ENCODE data around the gene LTK. TPM values are rescaled to one million over a fixed set of nuclear protein-coding genes. Genes with fewer than 3 reads are reported as not detected.

The LTK gene
- total RNA-seq (10 to 100 TPM in 2 of 5 donors, 1 to 10 TPM in 3; 4.9 to 25.2 (median 9.7) TPM), polyA plus RNA-seq (1 to 10 TPM; 1.2 to 3.5 (median 1.7) TPM)
- long read RNA-seq, donor 1, partial matches to known transcripts = 6 of 6 reads
- long read RNA-seq, donor 1, other reads (novel, unspliced or antisense) = 0 of 6 reads
- long read RNA-seq, donor 2, partial matches to known transcripts = 5 of 5 reads
- long read RNA-seq, donor 2, other reads (novel, unspliced or antisense) = 0 of 5 reads
- long read RNA-seq, donor 3 = 0 reads
- long read RNA-seq, donor 4 = 0 reads
- long read RNA-seq, donor 5 = 0 reads
- long read RNA-seq, donor 6, partial matches to known transcripts = 32 of 36 reads
- long read RNA-seq, donor 6, other reads (novel, unspliced or antisense) = 0 of 36 reads
- long read RNA-seq, donor 7 = 0 reads
- long read RNA-seq, donor 8 = 0 reads
- long read RNA-seq, donor 9 = 0 reads
- long read RNA-seq, donor 10 = 0 reads

DNA sequence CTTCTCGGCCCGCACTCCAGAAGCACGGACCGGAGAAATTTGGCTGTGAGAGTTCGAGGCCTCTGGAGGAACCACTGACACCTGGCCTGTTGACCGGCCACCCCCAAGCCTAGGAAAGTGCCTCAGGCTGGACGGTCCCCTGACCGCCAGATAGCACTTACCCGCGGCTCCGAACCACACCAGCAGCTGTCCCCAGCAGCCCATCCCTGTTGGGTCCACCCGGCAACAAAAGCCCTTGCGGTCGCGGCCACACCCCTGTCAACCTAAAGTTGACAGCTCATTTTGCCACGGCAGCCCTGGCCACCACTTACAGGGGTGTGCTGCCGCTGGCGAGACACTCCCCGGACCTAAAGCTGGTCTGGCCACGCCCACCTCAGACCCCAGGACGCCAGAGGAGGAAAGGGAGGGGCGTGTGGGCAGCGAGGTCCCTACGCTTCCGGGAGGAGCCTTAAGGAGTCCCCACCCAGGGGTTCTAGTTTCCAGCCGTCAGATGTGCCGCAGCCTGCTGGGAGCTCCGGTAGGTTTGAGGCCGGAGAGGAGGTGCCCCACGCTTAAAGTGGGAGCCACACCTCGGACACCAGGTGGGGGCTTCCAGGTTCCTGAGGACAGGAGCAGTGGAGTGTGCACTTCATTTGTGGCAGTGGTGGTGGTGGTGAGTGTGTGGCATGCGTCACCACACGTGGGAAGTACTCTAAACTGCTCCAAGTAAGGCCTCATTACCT is at the start of gene LTK:
Gene LTK (minus strand): TSS at position 322 of the 722 bp plus-strand sequence. CDS start 118 bp downstream, at position 204.
- WGBS, 5 donors = 8 to 13% (median 10%) methylated on average over 17 to 33 of the region's 33 CpGs
- H3K9me3 ChIP-seq = no peaks in the 10 kb centered on the region
- peak within 1 kb of the TSS; percentile 38 to 62 (median 42) for H3K4me3 ChIP-seq
- DNase-seq = peak in 1 of 2 donors; percentile 87
- peaks cover 30 to 36% (median 33%) of the 10 kb centered on the region in 4 donors for H3K4me1 ChIP-seq
- intact Hi-C loops (cut with DNase I; ENCODE audit: low total_unique reads) = no loop called here
- no peak within 1 kb of the TSS for H3K27ac ChIP-seq
- H3K36me3 ChIP-seq = peaks cover 0 to 18% (median 15%) of the 10 kb centered on the region in 4 donors
- TF ChIP-seq POLR2AphosphoS5 (IDR thresholded peaks at IDR 0.05) (no peak), EP300 (IDR thresholded peaks at IDR 0.05) (no peak), POLR2A (IDR thresholded peaks at IDR 0.05) (no peak)
- TF ChIP-seq, protein P1, sequence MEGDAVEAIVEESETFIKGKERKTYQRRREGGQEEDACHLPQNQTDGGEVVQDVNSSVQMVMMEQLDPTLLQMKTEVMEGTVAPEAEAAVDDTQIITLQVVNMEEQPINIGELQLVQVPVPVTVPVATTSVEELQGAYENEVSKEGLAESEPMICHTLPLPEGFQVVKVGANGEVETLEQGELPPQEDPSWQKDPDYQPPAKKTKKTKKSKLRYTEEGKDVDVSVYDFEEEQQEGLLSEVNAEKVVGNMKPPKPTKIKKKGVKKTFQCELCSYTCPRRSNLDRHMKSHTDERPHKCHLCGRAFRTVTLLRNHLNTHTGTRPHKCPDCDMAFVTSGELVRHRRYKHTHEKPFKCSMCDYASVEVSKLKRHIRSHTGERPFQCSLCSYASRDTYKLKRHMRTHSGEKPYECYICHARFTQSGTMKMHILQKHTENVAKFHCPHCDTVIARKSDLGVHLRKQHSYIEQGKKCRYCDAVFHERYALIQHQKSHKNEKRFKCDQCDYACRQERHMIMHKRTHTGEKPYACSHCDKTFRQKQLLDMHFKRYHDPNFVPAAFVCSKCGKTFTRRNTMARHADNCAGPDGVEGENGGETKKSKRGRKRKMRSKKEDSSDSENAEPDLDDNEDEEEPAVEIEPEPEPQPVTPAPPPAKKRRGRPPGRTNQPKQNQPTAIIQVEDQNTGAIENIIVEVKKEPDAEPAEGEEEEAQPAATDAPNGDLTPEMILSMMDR (IDR thresholded peaks at IDR 0.05) = no peak
- H3K27me3 ChIP-seq = peaks cover 4 to 35% (median 30%) of the 10 kb centered on the region in 3 donors

DNA sequence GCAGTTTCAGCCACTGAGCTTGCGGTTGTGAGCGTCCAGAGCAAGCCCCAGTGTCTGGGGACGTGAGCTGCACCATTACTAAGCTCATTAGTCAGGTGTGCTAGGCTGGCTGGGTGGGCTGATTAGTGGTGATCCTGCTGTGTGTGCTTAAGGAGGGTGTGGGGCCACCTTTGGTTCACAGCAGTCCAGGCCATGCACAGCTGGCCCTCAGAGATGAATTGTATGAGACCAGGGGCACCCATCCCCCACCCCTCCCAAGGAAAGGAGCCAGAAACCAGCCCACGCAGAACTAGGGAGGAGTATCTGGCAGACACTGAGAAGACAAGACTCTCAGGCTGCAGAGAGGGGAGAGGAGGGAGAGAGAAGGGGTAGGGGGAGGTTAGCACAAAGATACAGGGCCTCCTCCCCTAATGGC is 49.2 kb upstream of the LTK start:
- Histone ChIP-seq H3K4me1 (peaks cover 19 to 45% (median 32%) of the 10 kb centered on the region in 4 donors), H3K4me3 (no peak overlapping the region), H3K27me3 (peaks cover 0 to 13% (median 0%) of the 10 kb centered on the region in 3 donors), H3K27ac (no peak overlapping the region), H3K9me3 (no peaks in the 10 kb centered on the region), H3K36me3 (peaks cover 0 to 3% (median 0%) of the 10 kb centered on the region in 4 donors)
- intact Hi-C loops (cut with DNase I; ENCODE audit: low total_unique reads) = no loop called here
- DNase-seq = peak in 1 of 2 donors; percentile 85
- no peak for TF ChIP-seq POLR2AphosphoS5 (IDR thresholded peaks at IDR 0.05)
- no peak for TF ChIP-seq POLR2A (IDR thresholded peaks at IDR 0.05)
- TF ChIP-seq EP300 (IDR thresholded peaks at IDR 0.05) = no peak
- TF ChIP-seq, protein P1 (IDR thresholded peaks at IDR 0.05) = no peak
- WGBS, 5 donors = 63 to 85% (median 75%) methylated on average over 3 to 4 of the region's 4 CpGs

DNA sequence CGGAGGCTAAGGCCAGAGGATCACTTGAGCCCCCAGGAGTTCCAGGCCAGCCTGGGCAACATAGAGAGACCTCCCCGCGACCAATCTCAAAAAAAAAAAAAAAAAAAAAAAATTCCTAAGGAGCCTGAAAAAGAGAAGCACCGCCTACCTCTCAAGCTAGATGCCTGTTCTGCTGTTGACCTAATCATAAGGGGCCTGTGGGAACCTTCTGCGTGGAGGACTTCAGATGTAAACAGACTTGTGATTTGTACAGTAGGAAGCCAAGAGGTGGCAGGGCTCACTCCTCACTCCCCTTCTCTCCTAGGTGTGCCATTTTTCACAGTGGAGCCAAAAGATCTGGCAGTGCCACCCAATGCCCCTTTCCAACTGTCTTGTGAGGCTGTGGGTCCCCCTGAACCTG is 48.6 kb upstream of the LTK start:
- peaks cover 0 to 13% (median 0%) of the 10 kb centered on the region in 3 donors for H3K27me3 ChIP-seq
- H3K36me3 ChIP-seq = peaks cover 0 to under 1% (median 0%) of the 10 kb centered on the region in 4 donors
- no peaks in the 10 kb centered on the region for H3K9me3 ChIP-seq
- no peak overlapping the region for H3K27ac ChIP-seq
- TF ChIP-seq EP300 (IDR thresholded peaks at IDR 0.05) = no peak
- no peak for TF ChIP-seq POLR2A (IDR thresholded peaks at IDR 0.05)
- TF ChIP-seq, protein P1 (IDR thresholded peaks at IDR 0.05) = no peak
- TF ChIP-seq POLR2AphosphoS5 (IDR thresholded peaks at IDR 0.05) = no peak
- DNase-seq = peak in 1 of 2 donors; percentile 55
- intact Hi-C loops (cut with DNase I; ENCODE audit: low total_unique reads) = no loop called here
- no peak overlapping the region for H3K4me3 ChIP-seq
- WGBS, 5 donors = 54 to 66% (median 62%) methylated on average over 5 of the region's 5 CpGs
- peaks cover 21 to 46% (median 35%) of the 10 kb centered on the region in 4 donors for H3K4me1 ChIP-seq

DNA sequence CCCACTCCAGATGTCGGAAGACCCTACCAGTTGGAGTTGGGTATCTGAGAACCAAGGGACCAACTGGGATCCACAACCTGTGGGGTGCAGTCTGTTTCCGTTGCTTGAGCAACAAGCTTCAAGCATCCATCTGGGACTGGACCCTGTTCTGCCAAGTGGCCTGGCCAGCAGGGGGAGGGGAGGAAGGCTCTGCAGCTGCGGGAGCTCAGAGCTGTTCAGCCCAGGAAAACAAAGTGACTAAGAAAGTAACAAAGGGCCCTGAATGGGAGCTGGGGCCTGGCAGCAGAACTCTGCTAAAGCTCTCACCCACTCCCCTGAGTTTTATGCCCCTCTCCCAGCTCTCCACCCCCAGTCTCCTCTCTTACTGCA is 48.1 kb upstream of the LTK start:
- 64 to 100% (median 70%) methylated on average over 2 to 3 of the region's 3 CpGs for WGBS, 5 donors
- peaks cover 21 to 46% (median 35%) of the 10 kb centered on the region in 4 donors for H3K4me1 ChIP-seq
- H3K27ac ChIP-seq = peak overlapping the region in 2 of 5 donors; percentile 25 to 46

More for the DNA sequence above, 48.1 kb upstream of the LTK start:
- peaks cover 0 to 13% (median 0%) of the 10 kb centered on the region in 3 donors for H3K27me3 ChIP-seq
- H3K36me3 ChIP-seq = no peaks in the 10 kb centered on the region
- no peaks in the 10 kb centered on the region for H3K9me3 ChIP-seq
- no peak overlapping the region for H3K4me3 ChIP-seq
- TF ChIP-seq EP300 (IDR thresholded peaks at IDR 0.05) = no peak
- no peak for TF ChIP-seq POLR2AphosphoS5 (IDR thresholded peaks at IDR 0.05)
- TF ChIP-seq POLR2A (IDR thresholded peaks at IDR 0.05) = no peak
- TF ChIP-seq, protein P1 (IDR thresholded peaks at IDR 0.05) = no peak
- peak in 1 of 2 donors; percentile 88 for DNase-seq
- intact Hi-C loops (cut with DNase I; ENCODE audit: low total_unique reads) = no loop called here

All from stomach (tissue), 19 donors.